Tibial artery (tissue), 4 donors: Measurements from ENCODE around the gene PXT1.

Source experiments
- DNase-seq, 2 donors: peaks; one replicate each; pipeline ENCODE4 v3.0.0-alpha.2; 2019
- H3K27ac ChIP-seq, 2 donors: fragments of 200-600 bp; sonication (generic) in 1 of 2; 1 replicate in 1 of 2; 2 replicates in 1 of 2; pipeline ENCODE4 v1.5.1; 2018 to 2019; ENCODE audit warnings: mild to moderate bottlenecking in 1 of 2
- H3K27me3 ChIP-seq, 2 donors: fragments of 200-600 bp; sonication (generic) in 1 of 2; one replicate each; pipeline versions ENCODE4 v1.5.1 to v1.6.0; 2016 to 2019
- H3K36me3 ChIP-seq, 3 donors: fragments of 200-600 bp; sonication (generic) in 2 of 3; one replicate each; pipeline ENCODE4 v1.5.1; 2016 to 2019; ENCODE audit warnings: mild to moderate bottlenecking in 2 of 3
- H3K4me1 ChIP-seq, 4 donors: fragments of 200-600 bp; sonication (generic) in 2 of 4; 1 replicate in 3 of 4; 2 replicates in 1 of 4; pipeline ENCODE4 v1.5.1; 2016 to 2019
- H3K4me3 ChIP-seq, 2 donors: fragments of 200-600 bp; sonication (generic) in 1 of 2; 1 replicate in 1 of 2; 2 replicates in 1 of 2; pipeline ENCODE4 v1.5.1; 2018 to 2019; ENCODE audit warnings: mild to moderate bottlenecking in 2 of 2
- H3K9me3 ChIP-seq, 3 donors: fragments of 200-600 bp; sonication (generic) in 1 of 3; one replicate each; pipeline ENCODE4 v1.5.1; 2016 to 2019
- intact Hi-C: fragments of 100-400 bp; cut with DNase I; formaldehyde crosslinking; loops from one replicate; pipeline ENCODE4 v1.15.0; 2023; ENCODE audit warnings: low total_unique reads
- TF ChIP-seq, protein P1 (sequence below), 2 experiments: fragments of 200-600 bp in 1 of 2; fragments of 450-650 bp in 1 of 2; IDR thresholded peaks; one replicate each; pipeline ENCODE4 v1.5.1; 2017 to 2019; ENCODE audit warnings: antibody characterized with exemption in 2 of 2, mild to moderate bottlenecking in 1 of 2, moderate library complexity in 1 of 2

PXT1 gene

DNA sequence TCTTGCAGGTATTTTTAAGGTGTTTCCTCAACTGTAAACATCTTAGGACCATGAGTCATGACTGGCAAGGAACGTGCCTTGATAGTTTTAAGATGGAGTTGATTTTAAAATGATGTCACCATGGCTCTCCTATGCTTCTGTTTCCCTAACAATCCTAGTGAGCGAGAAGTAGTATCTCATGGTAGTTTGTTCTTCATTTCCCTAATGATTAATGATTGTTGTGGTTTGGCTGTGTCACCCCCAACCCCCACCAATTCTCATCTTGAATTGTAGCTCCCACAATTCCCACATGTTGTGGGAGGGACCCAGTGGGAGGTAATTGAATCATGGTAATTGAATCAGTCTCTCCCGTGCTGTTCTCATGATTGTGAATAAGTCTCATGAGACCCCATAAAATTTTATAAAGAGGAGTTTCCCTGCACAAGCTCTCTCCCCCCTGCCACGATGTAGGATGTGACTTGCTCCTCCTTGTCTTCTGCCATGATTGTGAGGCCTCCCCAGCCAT, 89.2 kb downstream of the PXT1 start:
- Histone ChIP-seq H3K36me3 (no peaks in the 10 kb centered on the region), H3K27me3 (no peaks in the 10 kb centered on the region), H3K4me3 (no peak overlapping the region), H3K4me1 (peaks cover 0 to 20% (median 6%) of the 10 kb centered on the region in 4 donors), H3K9me3 (no peaks in the 10 kb centered on the region), H3K27ac (no peak overlapping the region)
- intact Hi-C loops: no loop called here
- TF ChIP-seq, protein P1, sequence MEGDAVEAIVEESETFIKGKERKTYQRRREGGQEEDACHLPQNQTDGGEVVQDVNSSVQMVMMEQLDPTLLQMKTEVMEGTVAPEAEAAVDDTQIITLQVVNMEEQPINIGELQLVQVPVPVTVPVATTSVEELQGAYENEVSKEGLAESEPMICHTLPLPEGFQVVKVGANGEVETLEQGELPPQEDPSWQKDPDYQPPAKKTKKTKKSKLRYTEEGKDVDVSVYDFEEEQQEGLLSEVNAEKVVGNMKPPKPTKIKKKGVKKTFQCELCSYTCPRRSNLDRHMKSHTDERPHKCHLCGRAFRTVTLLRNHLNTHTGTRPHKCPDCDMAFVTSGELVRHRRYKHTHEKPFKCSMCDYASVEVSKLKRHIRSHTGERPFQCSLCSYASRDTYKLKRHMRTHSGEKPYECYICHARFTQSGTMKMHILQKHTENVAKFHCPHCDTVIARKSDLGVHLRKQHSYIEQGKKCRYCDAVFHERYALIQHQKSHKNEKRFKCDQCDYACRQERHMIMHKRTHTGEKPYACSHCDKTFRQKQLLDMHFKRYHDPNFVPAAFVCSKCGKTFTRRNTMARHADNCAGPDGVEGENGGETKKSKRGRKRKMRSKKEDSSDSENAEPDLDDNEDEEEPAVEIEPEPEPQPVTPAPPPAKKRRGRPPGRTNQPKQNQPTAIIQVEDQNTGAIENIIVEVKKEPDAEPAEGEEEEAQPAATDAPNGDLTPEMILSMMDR (IDR thresholded peaks at IDR 0.05): no peak
- no peak for DNase-seq

DNA sequence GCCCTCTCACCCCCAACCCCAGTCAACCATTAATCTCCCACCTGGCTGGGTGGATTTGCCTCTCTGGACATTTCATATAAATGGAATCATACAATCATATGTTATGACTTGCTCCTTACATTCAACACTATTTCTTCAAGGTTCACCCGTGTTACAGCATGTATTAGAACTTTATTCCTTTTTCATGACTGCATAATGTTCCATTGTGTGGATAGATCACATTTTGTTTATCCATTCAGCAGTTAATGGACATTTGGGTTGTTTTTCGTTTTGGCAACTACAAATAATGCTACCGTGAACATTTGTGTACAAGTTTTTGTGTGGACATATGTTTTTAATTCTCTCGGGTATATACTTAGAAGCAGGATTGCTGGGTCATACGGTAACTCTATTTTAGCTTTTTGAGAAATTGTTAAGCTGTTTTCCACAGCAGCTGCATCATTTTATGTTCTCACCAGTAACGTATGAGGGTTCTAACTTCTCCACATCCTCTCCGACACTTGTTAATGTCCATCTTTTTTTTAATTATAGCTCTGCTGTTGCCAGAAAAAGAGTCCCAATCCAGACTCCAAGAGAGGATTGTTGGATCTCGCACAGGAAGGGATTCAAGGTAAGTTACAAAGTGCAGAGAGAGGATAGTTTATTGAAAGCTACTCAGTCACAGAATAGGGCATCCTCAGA, 90.0 kb downstream of the PXT1 start:
- TF ChIP-seq, protein P1 (IDR thresholded peaks at IDR 0.05): no peak
- DNase-seq: no peak

DNA sequence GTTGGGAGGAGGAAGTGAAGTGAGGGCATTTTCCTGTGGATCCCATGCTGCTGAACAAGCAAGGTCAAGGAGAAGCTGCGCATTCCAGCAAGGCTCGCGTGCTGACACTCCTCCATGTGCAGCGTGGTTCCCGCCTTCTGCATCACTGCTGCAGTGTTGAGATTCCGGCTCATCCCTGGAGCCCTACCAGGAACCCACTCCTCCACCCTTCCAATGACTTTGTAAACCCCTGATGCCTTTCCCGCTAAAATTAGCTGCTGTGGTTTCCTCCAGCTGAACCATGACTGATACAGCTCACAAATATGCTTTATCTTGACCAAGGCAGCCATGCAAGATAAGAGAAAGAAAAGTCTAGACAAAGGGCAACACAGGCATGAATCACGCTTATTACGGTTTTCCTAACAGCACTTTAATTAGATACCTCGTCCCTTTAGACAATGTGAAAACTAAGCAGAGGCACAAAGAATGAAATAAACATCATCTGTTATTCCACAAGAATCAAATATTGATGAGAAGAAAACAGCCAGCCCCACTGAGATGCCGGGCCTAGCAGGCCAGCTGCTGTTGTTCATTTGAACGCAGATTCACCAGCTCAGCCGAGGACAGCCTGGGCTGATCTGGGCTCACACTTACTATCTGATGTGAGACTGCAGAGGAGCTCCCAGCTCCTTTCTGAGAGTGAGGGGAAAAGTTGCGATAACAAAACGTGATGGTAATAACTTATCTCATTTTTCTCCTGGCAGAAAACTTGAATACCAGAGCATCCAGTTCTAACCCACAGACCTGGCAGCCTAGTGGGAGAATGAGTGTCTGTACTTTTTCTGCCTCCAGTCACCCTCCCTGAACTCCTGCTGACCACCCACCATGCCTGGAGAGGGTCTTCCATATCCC, 91.7 kb downstream of the PXT1 start:
- H3K9me3 ChIP-seq: no peaks in the 10 kb centered on the region
- H3K27me3 ChIP-seq: no peaks in the 10 kb centered on the region
- intact Hi-C loops: no loop called here
- no peak overlapping the region for H3K4me3 ChIP-seq
- no peaks in the 10 kb centered on the region for H3K36me3 ChIP-seq
- peaks cover 0 to 13% (median 0%) of the 10 kb centered on the region in 4 donors for H3K4me1 ChIP-seq
- peak in 1 of 2 donors; percentile 18 for DNase-seq
- TF ChIP-seq, protein P1 (IDR thresholded peaks at IDR 0.05): no peak
- H3K27ac ChIP-seq: peak overlapping the region; percentile 49 to 62

More for the DNA sequence above, 90.0 kb downstream of the PXT1 start:
- Histone ChIP-seq H3K9me3 (no peaks in the 10 kb centered on the region), H3K27ac (peak overlapping the region in 1 of 2 donors; percentile 62), H3K4me3 (no peak overlapping the region), H3K4me1 (peaks cover 0 to 13% (median 0%) of the 10 kb centered on the region in 4 donors), H3K27me3 (no peaks in the 10 kb centered on the region), H3K36me3 (no peaks in the 10 kb centered on the region)
- intact Hi-C loops: no loop called here

DNA sequence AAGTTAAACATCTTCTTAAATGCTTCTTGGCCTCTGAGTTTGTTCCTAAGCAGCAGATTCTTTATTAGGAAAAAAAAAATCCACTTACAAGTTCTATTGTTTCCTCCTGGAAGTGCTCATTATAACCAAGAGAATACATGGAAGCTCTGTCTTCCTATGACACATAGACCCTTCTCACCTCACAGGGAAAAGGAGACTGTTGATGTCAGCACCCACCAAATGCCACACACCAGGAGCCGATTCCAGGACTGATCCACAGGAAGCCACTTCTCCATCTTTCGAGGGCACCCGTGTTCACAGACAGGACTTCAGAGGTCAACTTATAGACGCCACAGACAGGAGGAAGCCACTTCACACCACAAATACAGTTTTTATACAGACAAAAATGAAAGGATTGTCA, 92.6 kb downstream of the PXT1 start:
- no peak overlapping the region for H3K4me3 ChIP-seq
- peak overlapping the region; percentile 49 to 62 for H3K27ac ChIP-seq
- TF ChIP-seq, protein P1 (IDR thresholded peaks at IDR 0.05): no peak
- H3K36me3 ChIP-seq: no peaks in the 10 kb centered on the region
- no peak for DNase-seq
- no peaks in the 10 kb centered on the region for H3K27me3 ChIP-seq
- peaks cover 0 to 13% (median 0%) of the 10 kb centered on the region in 4 donors for H3K4me1 ChIP-seq
- H3K9me3 ChIP-seq: no peaks in the 10 kb centered on the region
- intact Hi-C loops: no loop called here

DNA sequence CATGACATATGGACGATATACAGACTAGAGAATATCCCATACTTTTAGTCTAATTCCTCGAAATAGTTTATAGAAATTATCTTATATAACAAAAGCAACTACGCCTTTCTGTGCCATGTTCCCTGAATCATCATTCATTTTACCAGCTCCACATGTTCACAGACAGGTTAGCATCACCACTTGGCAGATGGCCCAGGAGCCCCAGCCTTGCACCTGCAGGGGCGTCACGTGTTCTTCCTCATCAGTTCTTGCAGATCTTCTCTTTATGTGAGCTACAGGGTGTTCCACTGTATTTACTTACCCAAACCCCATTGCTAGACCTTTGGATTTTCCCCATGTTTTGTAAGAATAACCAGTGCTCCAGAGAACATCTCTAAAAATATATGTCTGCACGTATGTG, 93.4 kb downstream of the PXT1 start:
- H3K4me1 ChIP-seq: peaks cover 0 to 13% (median 0%) of the 10 kb centered on the region in 4 donors
- no peak overlapping the region for H3K27ac ChIP-seq
- no peaks in the 10 kb centered on the region for H3K27me3 ChIP-seq
- H3K4me3 ChIP-seq: no peak overlapping the region
- H3K9me3 ChIP-seq: no peaks in the 10 kb centered on the region
- no peaks in the 10 kb centered on the region for H3K36me3 ChIP-seq
- TF ChIP-seq, protein P1 (IDR thresholded peaks at IDR 0.05): no peak
- DNase-seq: no peak
- intact Hi-C loops: no loop called here
